ENCODE data around the gene TMEM63B. TPM values are rescaled to one million over a fixed set of nuclear protein-coding genes. Genes with fewer than 3 reads are reported as not detected.

TMEM63B gene
- total and polyA plus RNA-seq, 9 of the 15 experiments (the other 6 are each of a cell fraction or from before 2014, with no cell fraction given) = 0.14 to 39.4 (median 14.4) TPM

- Histone ChIP-seq H3K9me1 (ENCODE audit: control insufficient read depth, insufficient read depth, low read length) (no peaks in the 10 kb centered on the region), H4K20me1 (replicated peaks; ENCODE audit: control insufficient read depth, insufficient read depth, low read length) (peaks cover 4% of the 10 kb centered on the region; the same call in 1 of the 2 replicates), H3K36me3 (ENCODE audit: control insufficient read depth, insufficient read depth, low read length) (peaks cover 94% of the 10 kb centered on the region), H3K9ac (ENCODE audit: insufficient read depth in 1 of 2, low read depth in 2 of 2, low read length in 2 of 2) (no peak overlapping the region), H2AFZ (ENCODE audit: low read depth, low read length) (no peak overlapping the region), H3K4me2 (ENCODE audit: insufficient read depth, low read length) (no peak overlapping the region), H3K27me3 (ENCODE audit: control insufficient read depth in 2 of 2, insufficient read depth in 2 of 2, low read length in 2 of 2) (no peaks in the 10 kb centered on the region), H3K27ac (ENCODE audit: extremely low read depth, low read depth, low read length) (no peak overlapping the region), H3K4me1 (replicated peaks in 1 of 2; ENCODE audit: control insufficient read depth in 2 of 2, insufficient read depth in 2 of 2, low read length in 2 of 2) (peaks cover 0 to 3% of the 10 kb centered on the region in 2 experiments; a peak in 2 of 5 replicates), H3K9me3 (replicated peaks; ENCODE audit: control insufficient read depth, insufficient read depth, low read depth, low read length) (no peaks in the 10 kb centered on the region), H3K79me2 (ENCODE audit: control insufficient read depth, insufficient read depth, low read length) (peaks cover 46% of the 10 kb centered on the region), H3K4me3 (no peak overlapping the region)
- ChIA-PET POLR2A (interaction anchor here (0.7 to 2.7 kb wide), 2 partner anchors 12 to 24 kb away, joined by 3 to 14 read pairs; no protein-coding TSS in a partner anchor), CTCF (ENCODE audit: low intra/inter-chr PET ratio) (no interaction called here)
- WGBS (ENCODE audit: insufficient coverage, low coverage, missing lambda C conversion rate) = 56% methylated on average over 1 of the region's 1 CpG
- FAIRE-seq (peak; percentile 19), DNase-seq (ENCODE audit: extremely low read depth in 1 of 4, low spot score in 3 of 4) (no peak), ATAC-seq (no peak)
- in situ Hi-C loops (cut with MboI) = no loop called here
- intact Hi-C loops (cut with micrococcal nuclease) = no loop called here
- no TSS peak for BruUV-seq (replicated peaks)
- TF ChIP-seq BHLHE40 (IDR thresholded peaks at IDR 0.05; ENCODE audit: low read length) (no peak), TAF7 (tag; IDR thresholded peaks at IDR 0.05) (no peak), NFE2 (IDR thresholded peaks at IDR 0.05; ENCODE audit: low read depth) (no peak), LEF1 (IDR thresholded peaks at IDR 0.05) (no peak), ESRRB (CRISPR knock-in tag; IDR thresholded peaks at IDR 0.05; ENCODE audit: borderline replicate concordance) (no peak), ZBTB7A (IDR thresholded peaks at IDR 0.05; ENCODE audit: borderline replicate concordance, control insufficient read depth, low read depth, low read length) (no peak), MITF (IDR thresholded peaks at IDR 0.05) (no peak), GABPB1 (CRISPR knock-in tag; IDR thresholded peaks at IDR 0.05) (no peak), TBL1XR1 (IDR thresholded peaks at IDR 0.05; ENCODE audit: low read length in 2 of 2) (no peak), HES1 (IDR thresholded peaks at IDR 0.05; ENCODE audit: low read depth) (no peak), ZNF507 (tag; conservative IDR thresholded peaks at IDR 0.05) (no peak), FOXK2 (conservative IDR thresholded peaks at IDR 0.05 in 1 of 2, IDR thresholded peaks at IDR 0.05 in 1 of 2; ENCODE audit: low read depth in 2 of 2) (no peak), THAP12 (CRISPR knock-in tag; IDR thresholded peaks at IDR 0.05) (no peak), TOE1 (IDR thresholded peaks at IDR 0.05; ENCODE audit: borderline replicate concordance) (no peak), TOE1 (CRISPR knock-in tag; IDR thresholded peaks at IDR 0.05; ENCODE audit: borderline replicate concordance, low read depth) (no peak), IRF1 (CRISPR knock-in tag; IDR thresholded peaks at IDR 0.05; ENCODE audit: borderline replicate concordance) (no peak), PCBP2 (IDR thresholded peaks at IDR 0.05; ENCODE audit: low read depth, low read length, poor library complexity, severe bottlenecking) (no peak), TCFL5 (CRISPR knock-in tag; conservative IDR thresholded peaks at IDR 0.05) (no peak), BCOR (IDR thresholded peaks at IDR 0.05) (no peak)
These were observed 18.9 kb upstream of the TMEM63B start for GRCh38 chr6:44108471-44108870.
